ENCODE data around the gene SFXN5.
A peak's percentile ranks its signal among the peaks of the same experiment; 100 is the strongest.

SFXN5 gene

DNA sequence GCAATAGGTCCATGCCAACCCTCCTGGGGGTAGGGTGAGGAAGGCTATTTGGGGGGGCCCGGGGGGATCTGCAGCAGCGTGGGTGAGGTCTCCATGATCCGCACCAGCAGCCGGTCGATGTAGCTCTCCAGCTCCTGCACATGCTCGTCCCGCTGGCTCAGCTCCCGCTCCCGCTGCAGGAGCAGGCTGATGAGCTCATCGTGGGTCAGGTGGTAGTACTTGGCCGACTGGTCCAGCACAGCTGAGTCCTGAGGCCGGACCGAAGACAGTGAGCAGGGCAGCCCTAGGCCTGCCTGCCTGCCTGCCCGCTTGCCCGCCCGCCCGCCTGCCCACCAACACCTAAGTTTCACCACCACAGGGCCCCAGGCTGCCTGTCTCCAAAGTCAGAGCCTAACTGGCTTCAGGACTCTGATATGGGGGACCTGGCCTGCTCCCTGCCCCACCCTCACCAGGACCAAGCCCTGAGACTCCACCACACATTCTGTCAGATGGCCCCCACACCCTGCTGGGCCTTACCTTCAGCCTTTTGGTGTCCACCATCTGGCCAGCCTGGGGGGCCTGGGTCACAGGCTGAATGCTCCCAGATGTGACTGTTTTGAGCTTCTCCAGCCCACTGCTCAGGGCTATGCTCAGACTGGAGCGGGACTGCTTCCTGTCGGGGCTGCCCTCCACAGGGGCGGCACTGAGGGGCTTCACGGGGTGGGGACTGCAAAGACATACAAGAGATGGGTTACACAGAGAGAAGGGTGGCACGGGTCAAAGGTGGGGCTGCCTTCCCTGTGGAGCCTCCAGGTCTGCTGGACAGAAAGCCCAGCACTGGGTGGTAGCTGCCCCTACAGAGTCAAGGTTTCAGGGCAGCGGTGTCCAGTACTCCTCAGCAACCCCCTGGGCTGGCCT lies 4.2 kb upstream of the SFXN5 start:
- Histone ChIP-seq H3K9me2 (replicated peaks; ENCODE audit: insufficient read depth, low read length) (no peaks in the 10 kb centered on the region), H2AFZ (ENCODE audit: low read depth, low read length, severe bottlenecking) (no peak overlapping the region), H4K20me1 (ENCODE audit: low read depth, low read length) (no peaks in the 10 kb centered on the region), H3F3A (ENCODE audit: insufficient read depth) (peaks cover 8% of the 10 kb centered on the region), H3K9me3 (ENCODE audit: insufficient read depth, low read length) (no peaks in the 10 kb centered on the region), H3K4me3 (ENCODE audit: insufficient read depth, low read length, poor library complexity, severe bottlenecking) (no peak overlapping the region), H3K27me3 (ENCODE audit: low read length) (no peaks in the 10 kb centered on the region), H3K27ac (ENCODE audit: low read depth, low read length) (no peak overlapping the region), H3K9ac (ENCODE audit: low read length) (no peak overlapping the region), H3K4me2 (ENCODE audit: low read depth, low read length, poor library complexity, severe bottlenecking) (no peak overlapping the region), H3K36me3 (ENCODE audit: low read length) (no peaks in the 10 kb centered on the region), H3K79me2 (ENCODE audit: insufficient read depth, low read length) (no peaks in the 10 kb centered on the region)
- TF ChIP-seq, protein P1, sequence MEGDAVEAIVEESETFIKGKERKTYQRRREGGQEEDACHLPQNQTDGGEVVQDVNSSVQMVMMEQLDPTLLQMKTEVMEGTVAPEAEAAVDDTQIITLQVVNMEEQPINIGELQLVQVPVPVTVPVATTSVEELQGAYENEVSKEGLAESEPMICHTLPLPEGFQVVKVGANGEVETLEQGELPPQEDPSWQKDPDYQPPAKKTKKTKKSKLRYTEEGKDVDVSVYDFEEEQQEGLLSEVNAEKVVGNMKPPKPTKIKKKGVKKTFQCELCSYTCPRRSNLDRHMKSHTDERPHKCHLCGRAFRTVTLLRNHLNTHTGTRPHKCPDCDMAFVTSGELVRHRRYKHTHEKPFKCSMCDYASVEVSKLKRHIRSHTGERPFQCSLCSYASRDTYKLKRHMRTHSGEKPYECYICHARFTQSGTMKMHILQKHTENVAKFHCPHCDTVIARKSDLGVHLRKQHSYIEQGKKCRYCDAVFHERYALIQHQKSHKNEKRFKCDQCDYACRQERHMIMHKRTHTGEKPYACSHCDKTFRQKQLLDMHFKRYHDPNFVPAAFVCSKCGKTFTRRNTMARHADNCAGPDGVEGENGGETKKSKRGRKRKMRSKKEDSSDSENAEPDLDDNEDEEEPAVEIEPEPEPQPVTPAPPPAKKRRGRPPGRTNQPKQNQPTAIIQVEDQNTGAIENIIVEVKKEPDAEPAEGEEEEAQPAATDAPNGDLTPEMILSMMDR (IDR thresholded peaks at IDR 0.05; ENCODE audit: insufficient read depth, low read length, poor library complexity, severe bottlenecking): no peak
- TF ChIP-seq EZH2phosphoT487 (conservative IDR thresholded peaks at IDR 0.05; ENCODE audit: low read length): no peak

DNA sequence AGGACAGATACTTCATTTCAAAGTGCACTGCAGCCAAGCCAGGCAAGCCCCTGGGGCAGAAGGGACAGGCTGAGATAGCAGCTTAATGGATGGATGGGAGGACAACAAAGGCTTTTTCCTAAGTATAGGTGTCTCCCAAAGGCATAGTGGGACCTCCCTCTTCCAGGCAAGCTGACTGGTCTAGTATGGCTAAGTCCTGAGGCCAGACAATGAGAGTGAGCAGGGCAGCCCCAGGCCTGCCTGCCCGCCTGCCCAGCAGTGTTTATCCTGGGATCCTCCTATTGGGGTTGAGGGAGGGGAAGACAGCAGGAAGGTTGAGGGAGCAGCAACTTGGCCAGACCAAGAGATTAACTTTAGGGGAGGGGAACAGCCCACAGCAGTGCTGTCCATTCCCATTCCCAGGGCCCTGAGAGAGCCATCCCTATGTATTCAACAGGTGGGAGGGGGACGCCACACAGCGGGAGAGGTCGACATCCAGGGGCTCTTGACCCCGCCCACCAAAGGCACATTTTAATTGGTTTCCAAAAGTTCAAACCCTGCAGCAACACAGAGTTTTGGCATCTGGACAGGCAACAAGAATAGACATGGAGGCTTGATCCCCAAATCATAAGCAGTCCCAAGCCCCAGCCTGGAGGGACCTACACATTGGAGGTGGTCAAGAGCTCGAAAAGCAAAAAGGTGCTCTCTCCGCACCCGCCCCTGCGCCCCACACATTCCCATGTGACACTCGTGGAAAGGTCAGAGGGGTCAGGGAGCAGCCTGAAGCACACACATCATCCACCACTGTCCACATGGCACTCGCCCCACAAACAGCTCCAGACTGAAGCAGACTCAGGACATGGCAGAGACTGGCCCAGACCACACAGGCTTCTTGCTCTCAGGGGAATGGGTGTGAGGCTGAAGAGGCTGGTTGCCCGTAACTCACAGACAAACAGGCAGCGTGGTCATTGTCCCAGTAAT lies 2.9 kb upstream of the SFXN5 start:
- no peak for TF ChIP-seq EZH2phosphoT487 (conservative IDR thresholded peaks at IDR 0.05; ENCODE audit: low read length)
- TF ChIP-seq, protein P1 (IDR thresholded peaks at IDR 0.05; ENCODE audit: insufficient read depth, low read length, poor library complexity, severe bottlenecking): no peak
- H4K20me1 ChIP-seq (ENCODE audit: low read depth, low read length): no peaks in the 10 kb centered on the region
- no peaks in the 10 kb centered on the region for H3K27me3 ChIP-seq (ENCODE audit: low read length)
- no peak overlapping the region for H3K4me2 ChIP-seq (ENCODE audit: low read depth, low read length, poor library complexity, severe bottlenecking)
- H3K9me2 ChIP-seq (replicated peaks; ENCODE audit: insufficient read depth, low read length): no peaks in the 10 kb centered on the region
- H3K36me3 ChIP-seq (ENCODE audit: low read length): no peaks in the 10 kb centered on the region
- no peak overlapping the region for H3K9ac ChIP-seq (ENCODE audit: low read length)
- peaks cover 8% of the 10 kb centered on the region for H3F3A ChIP-seq (ENCODE audit: insufficient read depth)
- H3K79me2 ChIP-seq (ENCODE audit: insufficient read depth, low read length): peaks cover 12% of the 10 kb centered on the region
- no peak overlapping the region for H2AFZ ChIP-seq (ENCODE audit: low read depth, low read length, severe bottlenecking)
- H3K27ac ChIP-seq (ENCODE audit: low read depth, low read length): no peak overlapping the region
- no peak overlapping the region for H3K4me3 ChIP-seq (ENCODE audit: insufficient read depth, low read length, poor library complexity, severe bottlenecking)
- no peaks in the 10 kb centered on the region for H3K9me3 ChIP-seq (ENCODE audit: insufficient read depth, low read length)

DNA sequence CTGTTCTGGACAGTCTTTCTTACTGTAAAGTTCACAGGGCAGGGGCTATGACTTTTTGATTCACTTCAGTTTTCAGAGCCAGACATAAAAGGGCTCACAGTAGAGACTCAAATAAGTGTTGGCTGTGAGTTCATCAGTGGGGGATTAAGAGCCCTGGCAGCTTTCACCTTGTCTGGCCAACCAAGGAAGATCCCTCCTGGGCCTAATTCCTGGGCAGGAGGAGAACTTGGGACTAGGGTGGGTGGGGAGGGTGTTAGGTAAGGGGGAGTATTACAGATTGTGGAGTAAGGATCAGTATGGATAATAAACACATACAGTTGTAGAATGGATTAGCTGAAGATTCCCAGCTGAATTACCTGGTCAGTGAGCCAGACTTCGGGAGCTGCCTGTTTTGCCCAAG lies 904 bp upstream of the SFXN5 start:
- Histone ChIP-seq H3K4me3 (ENCODE audit: insufficient read depth, low read length, poor library complexity, severe bottlenecking) (peak overlapping the region; percentile 85), H3K9me3 (ENCODE audit: insufficient read depth, low read length) (no peaks in the 10 kb centered on the region), H3K27me3 (ENCODE audit: low read length) (no peaks in the 10 kb centered on the region), H4K20me1 (ENCODE audit: low read depth, low read length) (no peaks in the 10 kb centered on the region), H3K9me2 (replicated peaks; ENCODE audit: insufficient read depth, low read length) (no peaks in the 10 kb centered on the region), H3K27ac (ENCODE audit: low read depth, low read length) (peak overlapping the region; percentile 72; the same call in 1 of the 2 replicates), H3K9ac (ENCODE audit: low read length) (peak overlapping the region; percentile 98), H2AFZ (ENCODE audit: low read depth, low read length, severe bottlenecking) (peak overlapping the region; percentile 73), H3K79me2 (ENCODE audit: insufficient read depth, low read length) (peaks cover 26% of the 10 kb centered on the region), H3K36me3 (ENCODE audit: low read length) (no peaks in the 10 kb centered on the region), H3K4me2 (ENCODE audit: low read depth, low read length, poor library complexity, severe bottlenecking) (peak overlapping the region; percentile 85), H3F3A (ENCODE audit: insufficient read depth) (peaks cover 8% of the 10 kb centered on the region)
- no peak for TF ChIP-seq EZH2phosphoT487 (conservative IDR thresholded peaks at IDR 0.05; ENCODE audit: low read length)
- TF ChIP-seq, protein P1 (IDR thresholded peaks at IDR 0.05; ENCODE audit: insufficient read depth, low read length, poor library complexity, severe bottlenecking): no peak
